Adrenal gland (tissue), 12 donors: ENCODE data around the gene GRWD1. TPM values are rescaled to one million over a fixed set of nuclear protein-coding genes. Genes with fewer than 3 reads are reported as not detected.

Experiments used
- DNase-seq, 7 donors: peaks; one replicate each; pipeline ENCODE4 v3.0.0-alpha.2; 2019 to 2020
- H3K27ac ChIP-seq, 5 donors: fragments of 200-600 bp; sonication (generic) in 4 of 5; 1 replicate in 3 of 5; 2 replicates in 2 of 5; pipeline versions ENCODE4 v1.5.1 to v1.8.0; 2016 to 2020; ENCODE audit warnings: mild to moderate bottlenecking in 1 of 5
- H3K27me3 ChIP-seq: fragments of 200-600 bp; 2 replicates; pipeline ENCODE4 v1.8.0; 2021
- H3K36me3 ChIP-seq, 2 donors: fragments of 200-600 bp; replicated peaks in 1 of 2; 1 replicate in 1 of 2; 2 replicates in 1 of 2; pipeline versions ENCODE4 v1.5.1 to v1.8.0; 2018 to 2022
- H3K4me1 ChIP-seq, 2 donors: fragments of 200-600 bp; replicated peaks in 1 of 2; 1 replicate in 1 of 2; 2 replicates in 1 of 2; pipeline versions ENCODE4 v1.5.1 to v1.8.0; 2018 to 2021
- H3K4me3 ChIP-seq, 4 donors: fragments of 200-600 bp; sonication (generic) in 3 of 4; one replicate each; pipeline ENCODE4 v1.5.1; 2016 to 2018
- H3K9me3 ChIP-seq, 3 donors: fragments of 200-600 bp; sonication (generic) in 1 of 3; replicated peaks in 1 of 3; 1 replicate in 2 of 3; 2 replicates in 1 of 3; pipeline versions ENCODE4 v1.5.1 to v1.8.0; 2016 to 2021
- CTCF ChIP-seq, 6 experiments: fragments of 450-650 bp in 4 of 6; fragments of 200-600 bp in 2 of 6; sonication (generic) in 1 of 6; IDR thresholded peaks; 1 replicate in 5 of 6; 2 replicates in 1 of 6; pipeline versions ENCODE4 v1.5.1 to v1.8.0; 2016 to 2021; ENCODE audit warnings: antibody characterized with exemption in 6 of 6, mild to moderate bottlenecking in 2 of 6, moderate library complexity in 1 of 6
- POLR2A ChIP-seq, 2 donors: fragments of 450-650 bp; IDR thresholded peaks; one replicate each; pipeline ENCODE4 v1.6.1; 2017; ENCODE audit warnings: antibody characterized with exemption in 2 of 2, mild to moderate bottlenecking in 2 of 2, moderate library complexity in 1 of 2
- WGBS, 4 donors: extraction: QIAGEN DNeasy Blood & Tissue Kit in 2 of 4; methylation state at CpG; one replicate each; pipeline versions ENCODE4 v1.1.5 to v1.1.7; 2013 to 2017; 5-methylcytosine and 5-hydroxymethylcytosine counted together
- intact Hi-C, 2 donors: fragments of 100-400 bp; cut with DNase I; formaldehyde crosslinking; loops; one replicate each; pipeline versions ENCODE4 v1.14.1 to v1.15.0; 2022 to 2023
- polyA plus RNA-seq, 3 donors: library from polyadenylated mRNA; stranded (reverse); fragments of 200-250 nt in 2 of 3; fragments of 350-450 nt in 1 of 3; fragmentation: Illumina TruSeq in 1 of 3; extraction: RNeasy Lipid Tissue Mini Kit (QIAGEN cat#74804) in 1 of 3; gene quantifications; one replicate each; pipeline ENCODE4 v1.2.3, GENCODE V29; 2013 to 2014
- total RNA-seq, 9 donors: library from RNA; depleted of rRNA in 4 of 9; stranded (reverse); fragments of >200 nt in 4 of 9; fragments of 120-200 nt in 1 of 9; fragmentation: NEBNext Ultra II Directional in 1 of 9; extraction: Animal tissue kit (Norgen Biotek cat#: 25700) in 1 of 9; gene quantifications; one replicate each; pipeline versions ENCODE4 v1.1.0 to v1.2.4, GENCODE V29; 2013 to 2023
- donor health status: healthy with polysubstance abuse.
- donor health status: Bipolar disorder and iron deficiency.
- donor health status: DM: yes; HTN: yes; CAD: no.
- donor health status: DM: no; HTN: no; CAD: no.
- donor health status: DM: no; HTN: no; CAD: no.
- donor health status: DM: yes; HTN: yes; CAD: no.

GRWD1 gene
- total and polyA plus RNA-seq, 12 donors = 6.6 to 48.4 (median 24.0) TPM

DNA sequence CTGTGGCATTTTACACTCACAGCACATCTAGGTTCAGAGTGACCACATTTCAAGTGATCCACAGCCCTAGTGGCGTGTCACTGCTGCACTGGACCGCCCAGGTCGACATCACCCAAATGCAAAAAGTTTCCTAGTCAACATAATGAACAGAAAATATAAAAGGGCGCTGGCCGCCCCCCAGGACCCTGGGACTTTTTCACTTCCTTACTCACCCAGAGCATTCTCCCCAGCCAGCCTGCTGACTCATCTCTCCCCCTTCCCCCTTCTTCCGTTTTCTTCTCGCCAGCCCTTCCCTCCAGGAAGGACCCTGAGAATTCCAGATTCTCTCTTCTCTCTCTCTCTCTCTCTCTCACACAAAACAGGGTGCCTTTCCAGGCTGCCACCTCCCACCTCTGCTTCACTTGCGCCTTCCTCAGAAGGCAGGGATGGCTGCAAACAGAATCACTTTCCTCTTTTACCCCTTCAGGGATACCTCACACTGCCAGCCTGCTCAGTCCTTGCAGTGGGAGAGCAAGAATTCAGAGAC is 21.0 kb upstream of the GRWD1 start:
- intact Hi-C loops = no loop called here
- Histone ChIP-seq H3K4me3 (peak overlapping the region in 1 of 4 donors; percentile 4), H3K27ac (peak overlapping the region in 2 of 5 donors; percentile 41 to 45), H3K36me3 (no peaks in the 10 kb centered on the region), H3K4me1 (peaks cover 0 to 7% of the 10 kb centered on the region in 2 donors), H3K27me3 (no peaks in the 10 kb centered on the region), H3K9me3 (no peaks in the 10 kb centered on the region)
- DNase-seq = peak in 3 of 7 donors; percentile 29 to 39 (median 38)
- TF ChIP-seq CTCF (IDR thresholded peaks at IDR 0.05) (no peak), POLR2A (IDR thresholded peaks at IDR 0.05) (no peak)
- WGBS, 4 donors = 11 to 24% (median 14%) methylated on average over 8 of the region's 8 CpGs

DNA sequence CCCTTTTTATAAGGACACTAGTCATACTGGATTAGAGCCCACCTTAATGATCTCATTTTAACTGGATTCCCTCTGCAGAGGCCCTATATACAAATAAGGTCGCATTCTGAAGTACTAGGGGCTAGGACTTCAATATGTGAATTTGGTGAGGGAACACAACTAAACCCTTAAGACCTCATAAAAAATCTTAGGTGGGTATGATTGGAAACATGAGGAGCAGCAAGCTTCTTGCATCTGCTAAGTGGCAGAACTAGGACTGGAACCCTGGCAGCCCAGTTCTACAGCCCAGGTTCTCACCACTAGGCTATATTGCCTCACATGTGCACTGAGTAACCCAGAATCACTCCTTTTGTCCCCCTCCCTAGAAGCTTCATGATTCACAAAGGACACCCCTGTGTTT is 17.1 kb upstream of the GRWD1 start:
- no peak for DNase-seq
- TF ChIP-seq POLR2A (IDR thresholded peaks at IDR 0.05) (no peak), CTCF (IDR thresholded peaks at IDR 0.05) (no peak)
- no peaks in the 10 kb centered on the region for H3K9me3 ChIP-seq
- H3K27me3 ChIP-seq = no peaks in the 10 kb centered on the region
- H3K4me1 ChIP-seq = peaks cover 0 to 7% of the 10 kb centered on the region in 2 donors
- H3K4me3 ChIP-seq = no peak overlapping the region
- H3K27ac ChIP-seq = no peak overlapping the region
- intact Hi-C loops = no loop called here
- no peaks in the 10 kb centered on the region for H3K36me3 ChIP-seq
- 85 to 100% (median 92%) methylated on average over 1 of the region's 1 CpG for WGBS, 4 donors

GRCh38 chr19:48433337-48433736 is 12.4 kb upstream of the GRWD1 start:
- no peak overlapping the region for H3K4me3 ChIP-seq
- no peaks in the 10 kb centered on the region for H3K9me3 ChIP-seq
- H3K4me1 ChIP-seq = no peaks in the 10 kb centered on the region
- no peaks in the 10 kb centered on the region for H3K27me3 ChIP-seq
- 71 to 81% (median 77%) methylated on average over 8 of the region's 8 CpGs for WGBS, 4 donors
- no peak for DNase-seq
- intact Hi-C loops = no loop called here
- H3K36me3 ChIP-seq = no peaks in the 10 kb centered on the region
- no peak overlapping the region for H3K27ac ChIP-seq
- no peak for TF ChIP-seq POLR2A (IDR thresholded peaks at IDR 0.05)

DNA sequence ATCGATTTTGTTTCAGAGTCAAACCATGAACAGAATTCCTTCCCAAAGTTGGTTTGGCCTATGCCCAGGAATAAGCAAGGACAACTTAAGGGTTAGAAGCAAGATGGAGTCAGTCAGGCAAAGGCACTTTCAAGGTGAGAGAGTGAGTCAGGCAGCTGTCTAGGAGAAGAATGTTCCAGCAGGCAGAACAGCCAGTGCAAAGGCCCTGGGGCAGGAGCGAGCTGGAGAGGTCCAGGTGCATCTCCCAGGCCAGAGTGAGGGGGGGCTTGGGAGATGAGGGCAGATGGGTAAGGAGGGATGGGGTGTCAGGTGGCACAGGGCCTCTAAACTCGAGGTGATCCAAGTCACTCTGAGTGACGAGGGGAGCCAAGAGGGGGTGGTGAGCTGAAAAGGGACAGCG is 9.2 kb upstream of the GRWD1 start:
- no peak for TF ChIP-seq POLR2A (IDR thresholded peaks at IDR 0.05)
- no peak for TF ChIP-seq CTCF (IDR thresholded peaks at IDR 0.05)
- Histone ChIP-seq H3K36me3 (no peaks in the 10 kb centered on the region), H3K4me1 (no peaks in the 10 kb centered on the region), H3K27ac (no peak overlapping the region), H3K4me3 (no peak overlapping the region), H3K27me3 (no peaks in the 10 kb centered on the region), H3K9me3 (no peaks in the 10 kb centered on the region)
- WGBS, 4 donors = 84 to 91% (median 86%) methylated on average over 5 of the region's 5 CpGs
- intact Hi-C loops = no loop called here
- no peak for DNase-seq
